ENCODE data around the gene ABT1. TPM values are rescaled to one million over a fixed set of nuclear protein-coding genes. Genes with fewer than 3 reads are reported as not detected.

The ABT1 gene
- total and polyA plus RNA-seq, 2 experiments from 2014 or later, result 25.7 to 29.1 TPM

DNA sequence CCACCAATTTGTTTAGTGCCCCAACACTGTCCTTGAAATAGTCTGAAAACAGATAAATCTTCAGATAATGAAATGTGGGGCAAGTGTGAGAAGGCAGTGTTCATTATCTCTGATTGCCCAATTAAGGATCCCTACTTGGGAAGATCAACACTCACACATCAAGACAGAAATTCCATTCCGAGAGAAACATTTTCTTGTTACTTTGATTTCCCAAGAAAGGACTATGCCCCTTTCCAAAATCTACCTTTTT, 42.4 kb upstream of the ABT1 start:
- Histone ChIP-seq H3K27ac (ENCODE audit: low read depth) (no peak overlapping the region), H3K4me3 (peak overlapping the region; percentile 70), H2AFZ (peak overlapping the region; percentile 84), H3K4me1 (ENCODE audit: insufficient read depth) (no peaks in the 10 kb centered on the region), H3K36me3 (ENCODE audit: insufficient read depth) (no peaks in the 10 kb centered on the region), H3K9me2 (ENCODE audit: insufficient read depth) (no peaks in the 10 kb centered on the region), H3F3A (replicated peaks; ENCODE audit: low read depth) (0 out of 2 replicates have a peak, but pooled peaks cover 2% of the 10 kb centered on the region), H3K27me3 (ENCODE audit: insufficient read depth) (no peaks in the 10 kb centered on the region), H4K20me1 (replicated peaks; ENCODE audit: insufficient read depth) (no peaks in the 10 kb centered on the region), H3K79me2 (replicated peaks; ENCODE audit: insufficient read depth) (no peaks in the 10 kb centered on the region), H3K4me2 (peak overlapping the region; percentile 83)
- Mint-ChIP-seq H3K4me3 (no peak overlapping the region), H3K4me1 (peaks cover 14% of the 10 kb centered on the region; the same call in 2 of the 3 replicates), H3K27me3 (ENCODE audit: insufficient read depth, low read depth, poor library complexity) (peaks cover 21% of the 10 kb centered on the region), H3K36me3 (ENCODE audit: low read depth) (no peaks in the 10 kb centered on the region), H3K27ac (no peak overlapping the region), H3K9me3 (peaks cover 5% of the 10 kb centered on the region; the same call in 2 of the 3 replicates)
- no peak for DNase-seq (ENCODE audit: low spot score)
- ATAC-seq, result no peak
- no peak for TF ChIP-seq NANOG (IDR thresholded peaks at IDR 0.05; ENCODE audit: borderline replicate concordance)
- no peak for TF ChIP-seq CREB1 (CRISPR knock-in tag; IDR thresholded peaks at IDR 0.05; ENCODE audit: low read depth)

DNA sequence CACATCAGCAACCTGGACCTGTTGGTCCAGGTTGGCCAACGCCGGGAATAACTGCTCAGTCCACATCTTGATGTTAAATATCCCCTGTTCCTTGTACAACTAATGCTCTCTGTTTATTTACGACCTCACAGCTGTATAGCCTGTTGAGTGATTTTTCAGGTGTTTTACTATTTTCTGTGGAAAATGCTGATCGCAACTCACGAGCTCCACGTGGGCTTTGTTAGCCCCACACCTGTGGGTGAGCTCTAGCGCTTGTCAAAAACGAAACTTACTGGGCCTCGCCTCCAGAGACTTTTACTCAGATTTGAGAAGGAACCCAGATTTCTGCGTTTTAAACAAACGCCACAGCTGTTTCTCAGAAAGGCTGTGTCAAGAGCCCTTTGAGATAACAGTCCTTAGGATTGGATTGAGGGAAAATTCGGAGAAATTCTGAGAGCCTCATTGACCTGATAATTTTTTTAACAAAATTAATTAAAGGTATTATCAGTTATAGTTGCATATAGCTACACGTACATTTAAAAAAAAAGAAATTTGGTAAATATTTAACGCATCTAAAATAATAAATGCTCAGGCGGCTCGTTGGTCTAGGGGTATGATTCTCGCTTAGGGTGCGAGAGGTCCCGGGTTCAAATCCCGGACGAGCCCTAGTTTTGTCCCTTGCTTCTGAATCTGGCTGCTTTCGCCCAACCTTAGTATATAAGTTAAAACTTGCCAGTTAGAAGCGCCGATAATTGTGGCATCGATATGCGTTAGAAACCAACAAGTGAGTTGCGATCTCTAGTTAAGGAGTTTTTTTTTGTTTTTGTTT, 41.9 kb upstream of the ABT1 start:
- H3K27me3 Mint-ChIP-seq (ENCODE audit: insufficient read depth, low read depth, poor library complexity), result peaks cover 21% of the 10 kb centered on the region
- no peak overlapping the region for H3K27ac ChIP-seq (ENCODE audit: low read depth)
- no peaks in the 10 kb centered on the region for H4K20me1 ChIP-seq (replicated peaks; ENCODE audit: insufficient read depth)
- H3F3A ChIP-seq (replicated peaks; ENCODE audit: low read depth), result no peaks in the 10 kb centered on the region
- H3K4me3 ChIP-seq, result peak overlapping the region; percentile 70
- no peak overlapping the region for H3K27ac Mint-ChIP-seq
- no peaks in the 10 kb centered on the region for H3K9me2 ChIP-seq (ENCODE audit: insufficient read depth)
- ATAC-seq, result peak; percentile 15
- peak; percentile 68 for DNase-seq (ENCODE audit: low spot score)
- no peak overlapping the region for H3K4me3 Mint-ChIP-seq
- H3K36me3 Mint-ChIP-seq (ENCODE audit: low read depth), result no peaks in the 10 kb centered on the region
- no peaks in the 10 kb centered on the region for H3K36me3 ChIP-seq (ENCODE audit: insufficient read depth)
- H3K79me2 ChIP-seq (replicated peaks; ENCODE audit: insufficient read depth), result no peaks in the 10 kb centered on the region
- peak overlapping the region; percentile 83 for H3K4me2 ChIP-seq
- H3K9me3 Mint-ChIP-seq, result peaks cover 5% of the 10 kb centered on the region; the same call in 2 of the 3 replicates
- H3K4me1 Mint-ChIP-seq, result peaks cover 12% of the 10 kb centered on the region; the same call in 2 of the 3 replicates
- peak overlapping the region; percentile 84 for H2AFZ ChIP-seq
- no peaks in the 10 kb centered on the region for H3K27me3 ChIP-seq (ENCODE audit: insufficient read depth)
- H3K4me1 ChIP-seq (ENCODE audit: insufficient read depth), result no peaks in the 10 kb centered on the region
- TF ChIP-seq, protein P1, sequence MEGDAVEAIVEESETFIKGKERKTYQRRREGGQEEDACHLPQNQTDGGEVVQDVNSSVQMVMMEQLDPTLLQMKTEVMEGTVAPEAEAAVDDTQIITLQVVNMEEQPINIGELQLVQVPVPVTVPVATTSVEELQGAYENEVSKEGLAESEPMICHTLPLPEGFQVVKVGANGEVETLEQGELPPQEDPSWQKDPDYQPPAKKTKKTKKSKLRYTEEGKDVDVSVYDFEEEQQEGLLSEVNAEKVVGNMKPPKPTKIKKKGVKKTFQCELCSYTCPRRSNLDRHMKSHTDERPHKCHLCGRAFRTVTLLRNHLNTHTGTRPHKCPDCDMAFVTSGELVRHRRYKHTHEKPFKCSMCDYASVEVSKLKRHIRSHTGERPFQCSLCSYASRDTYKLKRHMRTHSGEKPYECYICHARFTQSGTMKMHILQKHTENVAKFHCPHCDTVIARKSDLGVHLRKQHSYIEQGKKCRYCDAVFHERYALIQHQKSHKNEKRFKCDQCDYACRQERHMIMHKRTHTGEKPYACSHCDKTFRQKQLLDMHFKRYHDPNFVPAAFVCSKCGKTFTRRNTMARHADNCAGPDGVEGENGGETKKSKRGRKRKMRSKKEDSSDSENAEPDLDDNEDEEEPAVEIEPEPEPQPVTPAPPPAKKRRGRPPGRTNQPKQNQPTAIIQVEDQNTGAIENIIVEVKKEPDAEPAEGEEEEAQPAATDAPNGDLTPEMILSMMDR (conservative IDR thresholded peaks at IDR 0.05; ENCODE audit: low read depth in 2 of 2), result no peak
- TF ChIP-seq CREB1 (CRISPR knock-in tag; IDR thresholded peaks at IDR 0.05; ENCODE audit: low read depth), result 0 out of 2 replicates have a peak, but pooled peaks have one; percentile 17

DNA sequence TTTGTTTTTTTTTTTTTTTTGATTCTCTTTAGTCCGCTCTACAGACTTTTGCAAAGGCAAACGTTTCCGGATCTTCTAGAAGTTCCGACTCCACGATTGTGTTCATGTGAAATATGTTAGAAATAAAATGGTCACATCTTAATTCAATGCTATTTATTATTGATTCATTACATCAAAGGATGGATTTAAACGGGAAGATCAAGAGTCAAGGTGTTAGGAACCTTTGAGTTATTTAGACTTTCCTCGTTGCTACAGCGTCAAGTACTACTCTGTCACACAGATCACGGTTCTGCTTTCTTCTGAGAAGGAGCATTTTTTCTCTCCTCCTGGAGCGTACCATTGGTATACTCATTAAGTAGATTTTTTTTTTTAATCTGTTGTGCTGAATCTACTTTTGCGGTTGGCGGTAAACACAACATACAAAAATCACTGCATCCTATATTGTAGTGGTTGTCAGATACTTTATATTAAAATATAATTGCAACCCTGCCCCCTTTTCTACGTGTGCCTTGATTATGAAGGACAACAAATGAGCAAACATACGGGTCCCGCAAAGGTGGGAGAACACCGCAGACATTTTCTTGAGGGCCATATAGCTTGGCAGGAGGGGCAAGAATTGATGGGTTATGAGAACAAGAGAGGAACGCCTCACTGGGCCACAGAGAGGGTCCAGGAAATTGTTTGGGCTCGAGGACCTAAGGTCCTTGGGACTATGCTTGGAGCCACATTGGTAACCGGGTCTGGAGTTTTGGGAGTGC, 41.1 kb upstream of the ABT1 start:
- Mint-ChIP-seq H3K27ac (peak overlapping the region; percentile 89), H3K9me3 (peaks cover 5% of the 10 kb centered on the region; the same call in 2 of the 3 replicates), H3K36me3 (ENCODE audit: low read depth) (no peaks in the 10 kb centered on the region), H3K4me3 (no peak overlapping the region), H3K4me1 (peaks cover 9% of the 10 kb centered on the region; the same call in 2 of the 3 replicates), H3K27me3 (ENCODE audit: insufficient read depth, low read depth, poor library complexity) (peaks cover 20% of the 10 kb centered on the region)
- no peaks in the 10 kb centered on the region for H3K27me3 ChIP-seq (ENCODE audit: insufficient read depth)
- peak; percentile 66 for DNase-seq (ENCODE audit: low spot score)
- H3K4me2 ChIP-seq, result peak overlapping the region; percentile 83
- H3K79me2 ChIP-seq (replicated peaks; ENCODE audit: insufficient read depth), result no peaks in the 10 kb centered on the region
- H3K36me3 ChIP-seq (ENCODE audit: insufficient read depth), result no peaks in the 10 kb centered on the region
- peak overlapping the region; percentile 70 for H3K4me3 ChIP-seq
- no peaks in the 10 kb centered on the region for H3F3A ChIP-seq (replicated peaks; ENCODE audit: low read depth)
- H2AFZ ChIP-seq, result peak overlapping the region; percentile 15; the same call in 1 of the 2 replicates
- H3K27ac ChIP-seq (ENCODE audit: low read depth), result no peak overlapping the region
- ATAC-seq, result peak; percentile 20
- H3K4me1 ChIP-seq (ENCODE audit: insufficient read depth), result no peaks in the 10 kb centered on the region
- no peaks in the 10 kb centered on the region for H3K9me2 ChIP-seq (ENCODE audit: insufficient read depth)
- no peaks in the 10 kb centered on the region for H4K20me1 ChIP-seq (replicated peaks; ENCODE audit: insufficient read depth)
- TF ChIP-seq, protein P2, sequence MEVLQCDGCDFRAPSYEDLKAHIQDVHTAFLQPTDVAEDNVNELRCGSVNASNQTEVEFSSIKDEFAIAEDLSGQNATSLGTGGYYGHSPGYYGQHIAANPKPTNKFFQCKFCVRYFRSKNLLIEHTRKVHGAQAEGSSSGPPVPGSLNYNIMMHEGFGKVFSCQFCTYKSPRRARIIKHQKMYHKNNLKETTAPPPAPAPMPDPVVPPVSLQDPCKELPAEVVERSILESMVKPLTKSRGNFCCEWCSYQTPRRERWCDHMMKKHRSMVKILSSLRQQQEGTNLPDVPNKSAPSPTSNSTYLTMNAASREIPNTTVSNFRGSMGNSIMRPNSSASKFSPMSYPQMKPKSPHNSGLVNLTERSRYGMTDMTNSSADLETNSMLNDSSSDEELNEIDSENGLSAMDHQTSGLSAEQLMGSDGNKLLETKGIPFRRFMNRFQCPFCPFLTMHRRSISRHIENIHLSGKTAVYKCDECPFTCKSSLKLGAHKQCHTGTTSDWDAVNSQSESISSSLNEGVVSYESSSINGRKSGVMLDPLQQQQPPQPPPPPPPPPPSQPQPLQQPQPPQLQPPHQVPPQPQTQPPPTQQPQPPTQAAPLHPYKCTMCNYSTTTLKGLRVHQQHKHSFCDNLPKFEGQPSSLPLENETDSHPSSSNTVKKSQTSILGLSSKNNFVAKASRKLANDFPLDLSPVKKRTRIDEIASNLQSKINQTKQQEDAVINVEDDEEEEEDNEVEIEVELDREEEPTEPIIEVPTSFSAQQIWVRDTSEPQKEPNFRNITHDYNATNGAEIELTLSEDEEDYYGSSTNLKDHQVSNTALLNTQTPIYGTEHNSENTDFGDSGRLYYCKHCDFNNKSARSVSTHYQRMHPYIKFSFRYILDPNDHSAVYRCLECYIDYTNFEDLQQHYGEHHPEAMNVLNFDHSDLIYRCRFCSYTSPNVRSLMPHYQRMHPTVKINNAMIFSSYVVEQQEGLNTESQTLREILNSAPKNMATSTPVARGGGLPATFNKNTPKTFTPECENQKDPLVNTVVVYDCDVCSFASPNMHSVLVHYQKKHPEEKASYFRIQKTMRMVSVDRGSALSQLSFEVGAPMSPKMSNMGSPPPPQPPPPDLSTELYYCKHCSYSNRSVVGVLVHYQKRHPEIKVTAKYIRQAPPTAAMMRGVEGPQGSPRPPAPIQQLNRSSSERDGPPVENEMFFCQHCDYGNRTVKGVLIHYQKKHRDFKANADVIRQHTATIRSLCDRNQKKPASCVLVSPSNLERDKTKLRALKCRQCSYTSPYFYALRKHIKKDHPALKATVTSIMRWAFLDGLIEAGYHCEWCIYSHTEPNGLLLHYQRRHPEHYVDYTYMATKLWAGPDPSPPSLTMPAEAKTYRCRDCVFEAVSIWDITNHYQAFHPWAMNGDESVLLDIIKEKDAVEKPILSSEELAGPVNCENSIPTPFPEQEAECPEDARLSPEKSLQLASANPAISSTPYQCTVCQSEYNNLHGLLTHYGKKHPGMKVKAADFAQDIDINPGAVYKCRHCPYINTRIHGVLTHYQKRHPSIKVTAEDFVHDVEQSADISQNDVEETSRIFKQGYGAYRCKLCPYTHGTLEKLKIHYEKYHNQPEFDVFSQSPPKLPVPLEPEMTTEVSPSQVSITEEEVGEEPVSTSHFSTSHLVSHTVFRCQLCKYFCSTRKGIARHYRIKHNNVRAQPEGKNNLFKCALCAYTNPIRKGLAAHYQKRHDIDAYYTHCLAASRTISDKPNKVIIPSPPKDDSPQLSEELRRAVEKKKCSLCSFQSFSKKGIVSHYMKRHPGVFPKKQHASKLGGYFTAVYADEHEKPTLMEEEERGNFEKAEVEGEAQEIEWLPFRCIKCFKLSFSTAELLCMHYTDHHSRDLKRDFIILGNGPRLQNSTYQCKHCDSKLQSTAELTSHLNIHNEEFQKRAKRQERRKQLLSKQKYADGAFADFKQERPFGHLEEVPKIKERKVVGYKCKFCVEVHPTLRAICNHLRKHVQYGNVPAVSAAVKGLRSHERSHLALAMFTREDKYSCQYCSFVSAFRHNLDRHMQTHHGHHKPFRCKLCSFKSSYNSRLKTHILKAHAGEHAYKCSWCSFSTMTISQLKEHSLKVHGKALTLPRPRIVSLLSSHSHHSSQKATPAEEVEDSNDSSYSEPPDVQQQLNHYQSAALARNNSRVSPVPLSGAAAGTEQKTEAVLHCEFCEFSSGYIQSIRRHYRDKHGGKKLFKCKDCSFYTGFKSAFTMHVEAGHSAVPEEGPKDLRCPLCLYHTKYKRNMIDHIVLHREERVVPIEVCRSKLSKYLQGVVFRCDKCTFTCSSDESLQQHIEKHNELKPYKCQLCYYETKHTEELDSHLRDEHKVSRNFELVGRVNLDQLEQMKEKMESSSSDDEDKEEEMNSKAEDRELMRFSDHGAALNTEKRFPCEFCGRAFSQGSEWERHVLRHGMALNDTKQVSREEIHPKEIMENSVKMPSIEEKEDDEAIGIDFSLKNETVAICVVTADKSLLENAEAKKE (CRISPR knock-in tag; IDR thresholded peaks at IDR 0.05), result no peak
- TF ChIP-seq NANOG (IDR thresholded peaks at IDR 0.05; ENCODE audit: borderline replicate concordance), result no peak
- TF ChIP-seq EZH2 (IDR thresholded peaks at IDR 0.05; ENCODE audit: low read depth, unreplicated experiment), result no peak
